PFSK-1 (cell line): Measurements from ENCODE around the gene CBLN3.

ENCODE experiments used
- FOXP2 ChIP-seq: optimal IDR thresholded peaks from 2 replicates; pipeline ENCODE3; 2011; ENCODE audit warnings: borderline replicate concordance, control low read depth, inconsistent platforms; ENCODE audit not compliant: insufficient read depth; ENCODE audit errors: extremely low read length, extremely low read depth
- POLR2AphosphoS5 ChIP-seq: IDR thresholded peaks from 2 replicates; pipeline ENCODE4 v1.6.1; 2012; ENCODE audit warnings: low read depth, mild to moderate bottlenecking, control low read depth, low read length, moderate library complexity
- SIN3A ChIP-seq: IDR thresholded peaks from 2 replicates; pipeline ENCODE4 v1.6.1; 2012; ENCODE audit warnings: mild to moderate bottlenecking, low read length, moderate library complexity, borderline replicate concordance; ENCODE audit not compliant: insufficient read depth
- TAF1 ChIP-seq: IDR thresholded peaks from 2 replicates; pipeline ENCODE4 v1.6.1; 2012; ENCODE audit warnings: low read length, control low read depth, borderline replicate concordance; ENCODE audit not compliant: insufficient read depth
- TF ChIP-seq, protein P1 (sequence below), 2 experiments: IDR thresholded peaks; 2 replicates each; pipeline versions ENCODE4 v1.6.1 to v1.8.0; 2011 to 2012; ENCODE audit warnings: low read depth in 2 of 2, low read length in 2 of 2, control low read depth in 1 of 2, inconsistent platforms in 1 of 2, mild to moderate bottlenecking in 1 of 2, moderate library complexity in 1 of 2; ENCODE audit not compliant: insufficient read depth in 1 of 2

DNA sequence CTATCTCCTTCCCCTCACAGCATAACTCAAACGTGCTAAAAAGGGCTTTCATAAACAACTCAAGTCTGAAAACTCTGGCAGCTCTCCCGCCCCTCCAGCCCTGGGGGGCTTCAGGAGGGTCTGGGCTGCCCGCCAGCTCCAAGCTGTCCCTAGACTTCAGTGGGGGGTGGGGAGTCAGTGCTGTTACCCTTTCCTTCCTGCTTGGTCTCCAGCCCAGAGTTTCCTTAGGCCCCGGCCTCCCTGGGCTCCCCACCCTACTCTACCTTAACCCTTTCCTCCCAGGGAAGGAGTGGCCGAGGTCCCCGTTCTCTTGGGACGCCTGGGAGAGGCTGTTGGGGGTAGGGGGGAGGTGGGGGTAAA is 31.2 kb downstream of the CBLN3 start:
- TF ChIP-seq POLR2AphosphoS5: no peak
- TF ChIP-seq, protein P1, sequence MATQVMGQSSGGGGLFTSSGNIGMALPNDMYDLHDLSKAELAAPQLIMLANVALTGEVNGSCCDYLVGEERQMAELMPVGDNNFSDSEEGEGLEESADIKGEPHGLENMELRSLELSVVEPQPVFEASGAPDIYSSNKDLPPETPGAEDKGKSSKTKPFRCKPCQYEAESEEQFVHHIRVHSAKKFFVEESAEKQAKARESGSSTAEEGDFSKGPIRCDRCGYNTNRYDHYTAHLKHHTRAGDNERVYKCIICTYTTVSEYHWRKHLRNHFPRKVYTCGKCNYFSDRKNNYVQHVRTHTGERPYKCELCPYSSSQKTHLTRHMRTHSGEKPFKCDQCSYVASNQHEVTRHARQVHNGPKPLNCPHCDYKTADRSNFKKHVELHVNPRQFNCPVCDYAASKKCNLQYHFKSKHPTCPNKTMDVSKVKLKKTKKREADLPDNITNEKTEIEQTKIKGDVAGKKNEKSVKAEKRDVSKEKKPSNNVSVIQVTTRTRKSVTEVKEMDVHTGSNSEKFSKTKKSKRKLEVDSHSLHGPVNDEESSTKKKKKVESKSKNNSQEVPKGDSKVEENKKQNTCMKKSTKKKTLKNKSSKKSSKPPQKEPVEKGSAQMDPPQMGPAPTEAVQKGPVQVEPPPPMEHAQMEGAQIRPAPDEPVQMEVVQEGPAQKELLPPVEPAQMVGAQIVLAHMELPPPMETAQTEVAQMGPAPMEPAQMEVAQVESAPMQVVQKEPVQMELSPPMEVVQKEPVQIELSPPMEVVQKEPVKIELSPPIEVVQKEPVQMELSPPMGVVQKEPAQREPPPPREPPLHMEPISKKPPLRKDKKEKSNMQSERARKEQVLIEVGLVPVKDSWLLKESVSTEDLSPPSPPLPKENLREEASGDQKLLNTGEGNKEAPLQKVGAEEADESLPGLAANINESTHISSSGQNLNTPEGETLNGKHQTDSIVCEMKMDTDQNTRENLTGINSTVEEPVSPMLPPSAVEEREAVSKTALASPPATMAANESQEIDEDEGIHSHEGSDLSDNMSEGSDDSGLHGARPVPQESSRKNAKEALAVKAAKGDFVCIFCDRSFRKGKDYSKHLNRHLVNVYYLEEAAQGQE (IDR thresholded peaks at IDR 0.05; ENCODE audit: insufficient read depth in 1 of 2, low read depth in 2 of 2, low read length in 2 of 2): no peak
- TF ChIP-seq TAF1: no peak
- TF ChIP-seq SIN3A: no peak
- TF ChIP-seq FOXP2: no peak
